SK-N-SH (cell line): Measurements from ENCODE around the gene PURA. TPM values are rescaled to one million over a fixed set of nuclear protein-coding genes. Genes with fewer than 3 reads are reported as not detected.

ENCODE experiments used
- CTCF ChIA-PET: fragments of 300-600, 350-600 bp; formaldehyde crosslinking; extraction: SDS; loops from one replicate; lab custom pipeline; 2021; lab: Yijun Ruan, JAX
- POLR2A ChIA-PET: fragments of 350-600 bp; sonication (Branson Sonifier 250); formaldehyde crosslinking; extraction: SDS; loops from one replicate; lab custom pipeline; 2020; ENCODE audit warnings: antibody characterized with exemption, inconsistent platforms; lab: Yijun Ruan, JAX
- DNase-seq: peaks from one replicate; pipeline ENCODE4 v3.0.0; 2012
- H2AFZ ChIP-seq: fragments of 200-600 bp; sonication (generic); 2 replicates; pipeline ENCODE4 v1.8.1; 2016; ENCODE audit warnings: antibody characterized with exemption, mild to moderate bottlenecking, low read depth
- H3F3A ChIP-seq: fragments of 200-600 bp; sonication (generic); replicated peaks from 2 replicates; pipeline ENCODE3; 2016; ENCODE audit warnings: antibody characterized with exemption, mild to moderate bottlenecking; ENCODE audit not compliant: insufficient read depth
- H3K27ac ChIP-seq, 2 experiments: fragments of 200-500 bp in 1 of 2; fragments of 200-600 bp in 1 of 2; sonication (Bioruptor generic) in 1 of 2; sonication (generic), shearing (Covaris generic) in 1 of 2; 2 replicates each; pipeline versions ENCODE4 v1.5.1 to v1.6.1; 2014 to 2016; ENCODE audit warnings: low read depth in 2 of 2, inconsistent platforms in 1 of 2, low read length in 1 of 2, mild to moderate bottlenecking in 1 of 2, mixed read lengths in 1 of 2
- H3K27me3 ChIP-seq: fragments of 200-600 bp; sonication (generic), shearing (Covaris generic); 2 replicates; pipeline ENCODE4 v1.6.1; 2016; ENCODE audit warnings: mixed run types; ENCODE audit not compliant: insufficient read depth
- H3K36me3 ChIP-seq, 2 experiments: fragments of 200-500 bp in 1 of 2; fragments of 200-600 bp in 1 of 2; sonication (Bioruptor generic) in 1 of 2; sonication (generic) in 1 of 2; replicated peaks in 1 of 2; 2 replicates each; pipeline versions ENCODE3 to v1.5.1; 2014 to 2016; ENCODE audit warnings: low read length in 1 of 2, mild to moderate bottlenecking in 1 of 2; ENCODE audit not compliant: insufficient read depth in 2 of 2, control insufficient read depth in 1 of 2
- H3K4me1 ChIP-seq, 2 experiments: fragments of 200-500 bp in 1 of 2; fragments of 200-600 bp in 1 of 2; sonication (Bioruptor generic) in 1 of 2; sonication (generic), shearing (Covaris generic) in 1 of 2; 2 replicates each; pipeline versions ENCODE4 v1.5.1 to v1.6.1; 2014 to 2016; ENCODE audit warnings: low read depth in 1 of 2, low read length in 1 of 2, mixed run types in 1 of 2; ENCODE audit not compliant: insufficient read depth in 2 of 2, control insufficient read depth in 1 of 2
- H3K4me2 ChIP-seq: fragments of 200-600 bp; sonication (generic), shearing (Covaris generic); 2 replicates; pipeline ENCODE4 v1.6.1; 2017; ENCODE audit warnings: mixed run types
- H3K4me3 ChIP-seq, 2 experiments: fragments of 200-500 bp in 1 of 2; fragments of 200-600 bp in 1 of 2; sonication (Bioruptor generic) in 1 of 2; sonication (generic), shearing (Covaris generic) in 1 of 2; 2 replicates each; pipeline versions ENCODE4 v1.5.1 to v1.8.1; 2014 to 2016; ENCODE audit warnings: low read depth in 2 of 2, inconsistent platforms in 1 of 2, low read length in 1 of 2, mild to moderate bottlenecking in 1 of 2, mixed read lengths in 1 of 2, moderate library complexity in 1 of 2
- H3K79me2 ChIP-seq: fragments of 200-600 bp; sonication (generic); 2 replicates; pipeline ENCODE4 v1.8.1; 2017; ENCODE audit warnings: mild to moderate bottlenecking; ENCODE audit not compliant: insufficient read depth
- H3K9ac ChIP-seq: fragments of 200-600 bp; sonication (generic); 2 replicates; pipeline ENCODE4 v1.6.1; 2017; ENCODE audit warnings: mixed run types
- H3K9me2 ChIP-seq: fragments of 200-600 bp; sonication (generic); 2 replicates; pipeline ENCODE4 v1.6.1; 2017; ENCODE audit warnings: mixed run types
- H3K9me3 ChIP-seq: fragments of 200-600 bp; sonication (generic); 2 replicates; pipeline ENCODE4 v1.6.1; 2017; ENCODE audit warnings: mixed run types, mild to moderate bottlenecking, moderate library complexity
- H4K20me1 ChIP-seq: fragments of 200-600 bp; sonication (generic); 2 replicates; pipeline ENCODE4 v1.6.1; 2017; ENCODE audit warnings: mild to moderate bottlenecking, mixed run types; ENCODE audit not compliant: insufficient read depth
- FOXM1 ChIP-seq: IDR thresholded peaks from 2 replicates; pipeline ENCODE4 v1.4.0; 2012; ENCODE audit warnings: low read depth, mild to moderate bottlenecking
- GABPA ChIP-seq: IDR thresholded peaks from 2 replicates; pipeline ENCODE4 v1.4.0; 2012; ENCODE audit warnings: low read depth, mild to moderate bottlenecking
- MEF2A ChIP-seq: IDR thresholded peaks from 2 replicates; pipeline ENCODE4 v1.4.0; 2012; ENCODE audit warnings: low read depth, borderline replicate concordance
- NRF1 ChIP-seq: IDR thresholded peaks from 2 replicates; pipeline ENCODE4 v1.6.1; 2012; ENCODE audit warnings: low read depth, mild to moderate bottlenecking, low read length
- RXRA ChIP-seq: IDR thresholded peaks from 2 replicates; pipeline ENCODE4 v1.4.0; 2012; ENCODE audit warnings: low read depth, mild to moderate bottlenecking, borderline replicate concordance
- TAF1 ChIP-seq: IDR thresholded peaks from 2 replicates; pipeline ENCODE4 v1.6.1; 2012; ENCODE audit warnings: low read depth, mild to moderate bottlenecking, low read length, moderate library complexity, borderline replicate concordance
- TCF12 ChIP-seq: IDR thresholded peaks from 2 replicates; pipeline ENCODE4 v1.4.0; 2012
- WGBS: methylation state at CpG from one replicate; pipeline ENCODE4 v1.1.6; 2017; ENCODE audit warnings: low lambda C conversion rate; 5-methylcytosine and 5-hydroxymethylcytosine counted together
- polyA plus RNA-seq, 3 experiments: library from polyadenylated mRNA; depleted of rRNA; stranded (reverse); fragments of >200 nt; gene quantifications; 2 replicates each; pipeline ENCODE4 v1.2.3, GENCODE V29; 2012
- TF ChIP-seq, protein P1 (sequence below): IDR thresholded peaks from 2 replicates; pipeline ENCODE4 v1.4.0; 2012; ENCODE audit warnings: low read depth, borderline replicate concordance
- TF ChIP-seq, protein P2 (sequence below): IDR thresholded peaks from 2 replicates; pipeline ENCODE4 v1.6.1; 2012; ENCODE audit warnings: mild to moderate bottlenecking, low read depth, low read length, moderate library complexity
- TF ChIP-seq, protein P3 (sequence below): fragments of 150-350 bp; IDR thresholded peaks from 2 replicates; pipeline ENCODE4 v1.6.1; 2016; ENCODE audit warnings: mild to moderate bottlenecking, low read depth, low read length

PURA gene
- polyA plus RNA-seq, 1 of the 3 experiments (the other 2 are of a cell fraction), result 2.4 TPM

DNA sequence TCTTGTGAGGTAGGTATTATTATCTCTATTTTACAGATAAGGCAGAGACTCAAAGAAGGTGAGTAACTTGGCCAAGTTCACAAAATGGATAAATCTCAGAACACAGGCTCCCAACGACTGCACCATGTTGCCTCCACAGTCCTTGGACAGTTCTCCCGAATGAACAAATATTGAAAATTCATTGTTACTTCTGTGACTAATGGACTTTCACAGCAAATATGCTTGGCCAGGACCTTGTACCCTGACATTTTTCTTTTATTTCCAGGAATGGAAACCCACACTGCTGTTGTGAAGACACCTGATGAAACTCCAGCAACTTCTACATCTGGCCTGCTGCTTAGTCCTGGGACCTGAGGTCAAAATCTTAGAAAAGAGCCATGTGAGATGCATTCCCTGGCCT is 58.6 kb downstream of the PURA start:
- H2AFZ ChIP-seq, result no peak overlapping the region
- H4K20me1 ChIP-seq, result no peaks in the 10 kb centered on the region
- TF ChIP-seq, protein P1, sequence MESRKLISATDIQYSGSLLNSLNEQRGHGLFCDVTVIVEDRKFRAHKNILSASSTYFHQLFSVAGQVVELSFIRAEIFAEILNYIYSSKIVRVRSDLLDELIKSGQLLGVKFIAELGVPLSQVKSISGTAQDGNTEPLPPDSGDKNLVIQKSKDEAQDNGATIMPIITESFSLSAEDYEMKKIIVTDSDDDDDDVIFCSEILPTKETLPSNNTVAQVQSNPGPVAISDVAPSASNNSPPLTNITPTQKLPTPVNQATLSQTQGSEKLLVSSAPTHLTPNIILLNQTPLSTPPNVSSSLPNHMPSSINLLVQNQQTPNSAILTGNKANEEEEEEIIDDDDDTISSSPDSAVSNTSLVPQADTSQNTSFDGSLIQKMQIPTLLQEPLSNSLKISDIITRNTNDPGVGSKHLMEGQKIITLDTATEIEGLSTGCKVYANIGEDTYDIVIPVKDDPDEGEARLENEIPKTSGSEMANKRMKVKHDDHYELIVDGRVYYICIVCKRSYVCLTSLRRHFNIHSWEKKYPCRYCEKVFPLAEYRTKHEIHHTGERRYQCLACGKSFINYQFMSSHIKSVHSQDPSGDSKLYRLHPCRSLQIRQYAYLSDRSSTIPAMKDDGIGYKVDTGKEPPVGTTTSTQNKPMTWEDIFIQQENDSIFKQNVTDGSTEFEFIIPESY, result no peak
- TF ChIP-seq, protein P2, sequence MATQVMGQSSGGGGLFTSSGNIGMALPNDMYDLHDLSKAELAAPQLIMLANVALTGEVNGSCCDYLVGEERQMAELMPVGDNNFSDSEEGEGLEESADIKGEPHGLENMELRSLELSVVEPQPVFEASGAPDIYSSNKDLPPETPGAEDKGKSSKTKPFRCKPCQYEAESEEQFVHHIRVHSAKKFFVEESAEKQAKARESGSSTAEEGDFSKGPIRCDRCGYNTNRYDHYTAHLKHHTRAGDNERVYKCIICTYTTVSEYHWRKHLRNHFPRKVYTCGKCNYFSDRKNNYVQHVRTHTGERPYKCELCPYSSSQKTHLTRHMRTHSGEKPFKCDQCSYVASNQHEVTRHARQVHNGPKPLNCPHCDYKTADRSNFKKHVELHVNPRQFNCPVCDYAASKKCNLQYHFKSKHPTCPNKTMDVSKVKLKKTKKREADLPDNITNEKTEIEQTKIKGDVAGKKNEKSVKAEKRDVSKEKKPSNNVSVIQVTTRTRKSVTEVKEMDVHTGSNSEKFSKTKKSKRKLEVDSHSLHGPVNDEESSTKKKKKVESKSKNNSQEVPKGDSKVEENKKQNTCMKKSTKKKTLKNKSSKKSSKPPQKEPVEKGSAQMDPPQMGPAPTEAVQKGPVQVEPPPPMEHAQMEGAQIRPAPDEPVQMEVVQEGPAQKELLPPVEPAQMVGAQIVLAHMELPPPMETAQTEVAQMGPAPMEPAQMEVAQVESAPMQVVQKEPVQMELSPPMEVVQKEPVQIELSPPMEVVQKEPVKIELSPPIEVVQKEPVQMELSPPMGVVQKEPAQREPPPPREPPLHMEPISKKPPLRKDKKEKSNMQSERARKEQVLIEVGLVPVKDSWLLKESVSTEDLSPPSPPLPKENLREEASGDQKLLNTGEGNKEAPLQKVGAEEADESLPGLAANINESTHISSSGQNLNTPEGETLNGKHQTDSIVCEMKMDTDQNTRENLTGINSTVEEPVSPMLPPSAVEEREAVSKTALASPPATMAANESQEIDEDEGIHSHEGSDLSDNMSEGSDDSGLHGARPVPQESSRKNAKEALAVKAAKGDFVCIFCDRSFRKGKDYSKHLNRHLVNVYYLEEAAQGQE, result no peak
- TF ChIP-seq, protein P3, sequence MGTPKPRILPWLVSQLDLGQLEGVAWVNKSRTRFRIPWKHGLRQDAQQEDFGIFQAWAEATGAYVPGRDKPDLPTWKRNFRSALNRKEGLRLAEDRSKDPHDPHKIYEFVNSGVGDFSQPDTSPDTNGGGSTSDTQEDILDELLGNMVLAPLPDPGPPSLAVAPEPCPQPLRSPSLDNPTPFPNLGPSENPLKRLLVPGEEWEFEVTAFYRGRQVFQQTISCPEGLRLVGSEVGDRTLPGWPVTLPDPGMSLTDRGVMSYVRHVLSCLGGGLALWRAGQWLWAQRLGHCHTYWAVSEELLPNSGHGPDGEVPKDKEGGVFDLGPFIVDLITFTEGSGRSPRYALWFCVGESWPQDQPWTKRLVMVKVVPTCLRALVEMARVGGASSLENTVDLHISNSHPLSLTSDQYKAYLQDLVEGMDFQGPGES, result no peak
- no peak for TF ChIP-seq NRF1
- no peak for TF ChIP-seq TCF12
- no peak for TF ChIP-seq FOXM1
- no peak for TF ChIP-seq RXRA
- no peak for TF ChIP-seq MEF2A
- TF ChIP-seq, all 33 proteins: peak for 0
- no peak for DNase-seq
- H3F3A ChIP-seq, result peaks cover 28% of the 10 kb centered on the region
- H3K4me1 ChIP-seq, result peaks cover 5 to 7% of the 10 kb centered on the region in 2 experiments; a peak in 3 of 4 replicates
- H3K9me2 ChIP-seq, result no peaks in the 10 kb centered on the region
- no peaks in the 10 kb centered on the region for H3K79me2 ChIP-seq
- ChIA-PET CTCF (no interaction called here), POLR2A (no interaction called here)
- no peaks in the 10 kb centered on the region for H3K27me3 ChIP-seq
- no peak overlapping the region for H3K4me2 ChIP-seq
- WGBS, result 94% methylated on average over 2 of the region's 2 CpGs
- no peak overlapping the region for H3K4me3 ChIP-seq
- no peak overlapping the region for H3K27ac ChIP-seq
- H3K9ac ChIP-seq, result no peak overlapping the region
- H3K36me3 ChIP-seq, result no peaks in the 10 kb centered on the region
- H3K9me3 ChIP-seq, result no peaks in the 10 kb centered on the region

DNA sequence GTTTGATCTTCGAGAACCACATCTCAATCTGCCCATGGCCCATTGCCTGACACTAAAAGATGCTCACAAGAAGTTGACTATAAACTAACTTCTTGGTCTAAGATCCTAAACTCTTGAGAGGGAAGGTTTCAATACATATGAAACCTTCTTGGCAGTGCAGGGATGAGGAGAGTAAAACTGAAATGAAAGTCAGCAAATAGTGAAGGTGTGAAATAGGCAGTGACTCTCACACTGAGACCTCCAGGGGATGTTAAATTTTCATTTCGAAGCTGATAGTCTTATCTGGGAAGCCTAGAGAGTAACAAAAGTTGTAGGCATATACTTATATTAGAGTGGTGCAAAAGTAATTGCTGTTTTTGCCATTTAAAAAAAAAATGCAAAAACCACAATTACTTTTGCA is 60.1 kb downstream of the PURA start:
- H3K9me3 ChIP-seq, result no peaks in the 10 kb centered on the region
- H4K20me1 ChIP-seq, result no peaks in the 10 kb centered on the region
- peaks cover 19% of the 10 kb centered on the region for H3F3A ChIP-seq
- DNase-seq, result no peak
- WGBS, result 98% methylated on average over 2 of the region's 2 CpGs
- H2AFZ ChIP-seq, result no peak overlapping the region
- TF ChIP-seq GABPA (no peak), TAF1 (no peak), NRF1 (no peak), TCF12 (no peak)
- TF ChIP-seq, all 33 proteins: peak for 0
- Histone ChIP-seq H3K9ac (no peak overlapping the region), H3K4me3 (no peak overlapping the region), H3K27me3 (no peaks in the 10 kb centered on the region), H3K4me2 (no peak overlapping the region), H3K36me3 (no peaks in the 10 kb centered on the region), H3K9me2 (no peaks in the 10 kb centered on the region), H3K79me2 (no peaks in the 10 kb centered on the region; the same call in 1 of the 2 replicates), H3K4me1 (peaks cover 0 to 7% of the 10 kb centered on the region in 2 experiments; a peak in 2 of 4 replicates), H3K27ac (no peak overlapping the region; a peak in 1 of 4 replicates)
- POLR2A ChIA-PET, result interaction anchor here (0.7 to 1.2 kb wide), 2 partner anchors 28 to 66 kb away, joined by 4 read pairs; no protein-coding TSS in a partner anchor
- CTCF ChIA-PET, result interaction anchor here (0.8 to 1.7 kb wide), 5 partner anchors 16 to 172 kb away, joined by 3 to 4 read pairs (median 3); partner anchors contain the start of gene HBEGF
